ENCODE results near the gene SLC39A11. TPM values are rescaled to one million over a fixed set of nuclear protein-coding genes. Genes with fewer than 3 reads are reported as not detected.
"Not testable (repeated sequence)": the region's sequence is repeated elsewhere in the genome, so short reads cannot be mapped to it uniquely, and the experiment has no call there.

The SLC39A11 gene
- total and polyA plus RNA-seq, 2 of the 13 experiments (the other 11 are each of a cell fraction or from before 2014, with no cell fraction given) = 17.2 to 31.5 TPM

- CTCF ChIA-PET (ENCODE audit: low intra/inter-chr PET ratio, low total read pairs) = no interaction called here
- ATAC-seq = no peak
Observed at GRCh38 chr17:73060721-73061120, 31.8 kb downstream of the SLC39A11 start.

DNA sequence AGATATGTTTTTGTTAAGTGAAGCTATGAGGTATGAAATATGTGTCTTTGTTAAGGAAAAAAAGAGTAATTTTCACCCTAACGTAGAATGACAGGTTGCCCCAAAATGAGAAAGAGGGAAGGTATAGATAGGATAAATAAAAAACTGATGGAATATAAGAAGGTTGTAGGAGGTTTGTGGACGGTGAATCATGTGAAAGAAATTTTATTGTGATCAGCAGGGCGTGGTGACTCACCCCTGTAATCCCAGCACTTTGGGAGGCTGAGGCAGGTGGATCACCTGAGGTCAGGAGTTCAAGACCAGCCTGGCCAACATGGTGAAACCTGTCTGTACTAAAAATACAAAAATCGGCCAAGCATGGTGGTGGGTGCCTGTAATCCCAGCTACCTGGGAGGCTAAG, 32.8 kb downstream of the SLC39A11 start:
- FAIRE-seq; H3K79me2 ChIP-seq (ENCODE audit: insufficient read depth, low read length); CTCF ChIA-PET (ENCODE audit: low intra/inter-chr PET ratio, low total read pairs); H3K9ac ChIP-seq (ENCODE audit: insufficient read depth, low read depth, low read length); H3K4me2 ChIP-seq (ENCODE audit: low read depth, low read length); H3K36me3 ChIP-seq (replicated peaks in 1 of 2; ENCODE audit: control insufficient read depth in 1 of 2, insufficient read depth in 2 of 2, low read length in 2 of 2); H2AFZ ChIP-seq (ENCODE audit: low read length); DNase-seq (ENCODE audit: low spot score); in situ Hi-C loops (cut with HindIII; ENCODE audit: extremely low pct_ligation_motif_present, low pct_unique_long_range_greater_than_20kb); BruUV-seq (replicated peaks); H3K27me3 ChIP-seq (ENCODE audit: control insufficient read depth in 1 of 2, insufficient read depth in 2 of 2, low read length in 2 of 2); ATAC-seq; H3K4me1 ChIP-seq (ENCODE audit: insufficient read depth, low read length); H3K9me3 ChIP-seq (ENCODE audit: low read length); H3K27ac ChIP-seq (ENCODE audit: extremely low read length, insufficient read depth, low read length); H4K20me1 ChIP-seq (ENCODE audit: insufficient read depth, low read length); intact Hi-C loops (cut with micrococcal nuclease; ENCODE audit: unreplicated experiment); H3K4me3 ChIP-seq (replicated peaks in 1 of 3; ENCODE audit: insufficient read depth in 1 of 3, low read depth in 2 of 3, low read length in 3 of 3): not testable (repeated sequence)
- WGBS (ENCODE audit: low lambda C conversion rate) = 89% methylated on average over 4 of the region's 4 CpGs
- POLR2A ChIA-PET = interaction anchor here (0.7 kb wide), 1 partner anchor 29 kb away, joined by 4 read pairs; no protein-coding TSS in a partner anchor

More at GRCh38 chr17:73060721-73061120, 31.8 kb downstream of the SLC39A11 start:
- no peaks in the 10 kb centered on the region for H3K27me3 ChIP-seq (ENCODE audit: control insufficient read depth in 1 of 2, insufficient read depth in 2 of 2, low read length in 2 of 2)
- TF ChIP-seq, protein P1, sequence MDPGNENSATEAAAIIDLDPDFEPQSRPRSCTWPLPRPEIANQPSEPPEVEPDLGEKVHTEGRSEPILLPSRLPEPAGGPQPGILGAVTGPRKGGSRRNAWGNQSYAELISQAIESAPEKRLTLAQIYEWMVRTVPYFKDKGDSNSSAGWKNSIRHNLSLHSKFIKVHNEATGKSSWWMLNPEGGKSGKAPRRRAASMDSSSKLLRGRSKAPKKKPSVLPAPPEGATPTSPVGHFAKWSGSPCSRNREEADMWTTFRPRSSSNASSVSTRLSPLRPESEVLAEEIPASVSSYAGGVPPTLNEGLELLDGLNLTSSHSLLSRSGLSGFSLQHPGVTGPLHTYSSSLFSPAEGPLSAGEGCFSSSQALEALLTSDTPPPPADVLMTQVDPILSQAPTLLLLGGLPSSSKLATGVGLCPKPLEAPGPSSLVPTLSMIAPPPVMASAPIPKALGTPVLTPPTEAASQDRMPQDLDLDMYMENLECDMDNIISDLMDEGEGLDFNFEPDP (CRISPR knock-in tag; conservative IDR thresholded peaks at IDR 0.05) = no peak
- TF ChIP-seq MAX (IDR thresholded peaks at IDR 0.05) (no peak), FOXK2 (IDR thresholded peaks at IDR 0.05) (no peak), JUND (CRISPR knock-in tag; IDR thresholded peaks at IDR 0.05) (no peak), ZNF567 (CRISPR knock-in tag; IDR thresholded peaks at IDR 0.05; ENCODE audit: borderline replicate concordance) (no peak), GTF2F1 (IDR thresholded peaks at IDR 0.05; ENCODE audit: low read length) (no peak), ZNF652 (CRISPR knock-in tag; IDR thresholded peaks at IDR 0.05; ENCODE audit: borderline replicate concordance, low read depth) (no peak)
- TF ChIP-seq, protein P2, sequence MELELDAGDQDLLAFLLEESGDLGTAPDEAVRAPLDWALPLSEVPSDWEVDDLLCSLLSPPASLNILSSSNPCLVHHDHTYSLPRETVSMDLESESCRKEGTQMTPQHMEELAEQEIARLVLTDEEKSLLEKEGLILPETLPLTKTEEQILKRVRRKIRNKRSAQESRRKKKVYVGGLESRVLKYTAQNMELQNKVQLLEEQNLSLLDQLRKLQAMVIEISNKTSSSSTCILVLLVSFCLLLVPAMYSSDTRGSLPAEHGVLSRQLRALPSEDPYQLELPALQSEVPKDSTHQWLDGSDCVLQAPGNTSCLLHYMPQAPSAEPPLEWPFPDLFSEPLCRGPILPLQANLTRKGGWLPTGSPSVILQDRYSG (CRISPR knock-in tag; IDR thresholded peaks at IDR 0.05) = no peak
- intact Hi-C loops (cut with micrococcal nuclease; ENCODE audit: unreplicated experiment) = no loop called here
- H3K4me3 ChIP-seq (replicated peaks in 1 of 3; ENCODE audit: insufficient read depth in 1 of 3, low read depth in 2 of 3, low read length in 3 of 3) = no peak overlapping the region
- no peak overlapping the region for H3K27ac ChIP-seq (ENCODE audit: extremely low read length, insufficient read depth, low read length)
- H4K20me1 ChIP-seq (ENCODE audit: insufficient read depth, low read length) = no peaks in the 10 kb centered on the region
- no peak overlapping the region for H2AFZ ChIP-seq (ENCODE audit: low read length)
- no peaks in the 10 kb centered on the region for H3K4me1 ChIP-seq (ENCODE audit: insufficient read depth, low read length)
- 98% methylated on average over 7 of the region's 7 CpGs for WGBS (ENCODE audit: low lambda C conversion rate)
- POLR2A ChIA-PET = interaction anchor here (0.7 kb wide), 1 partner anchor 28 kb away, joined by 4 read pairs; no protein-coding TSS in a partner anchor
- BruUV-seq (replicated peaks) = no TSS peak
- no peak for FAIRE-seq
- no peak overlapping the region for H3K9ac ChIP-seq (ENCODE audit: insufficient read depth, low read depth, low read length)
- H3K4me2 ChIP-seq (ENCODE audit: low read depth, low read length) = no peak overlapping the region
- DNase-seq (ENCODE audit: low spot score) = no peak
- no peaks in the 10 kb centered on the region; a peak in 1 of 5 replicates for H3K36me3 ChIP-seq (replicated peaks in 1 of 2; ENCODE audit: control insufficient read depth in 1 of 2, insufficient read depth in 2 of 2, low read length in 2 of 2)
- in situ Hi-C loops (cut with HindIII; ENCODE audit: extremely low pct_ligation_motif_present, low pct_unique_long_range_greater_than_20kb) = no loop called here
- no peaks in the 10 kb centered on the region for H3K79me2 ChIP-seq (ENCODE audit: insufficient read depth, low read length)
- no peaks in the 10 kb centered on the region for H3K9me3 ChIP-seq (ENCODE audit: low read length)

Measured in HepG2 (cell line).